Lower leg skin (tissue), 3 donors: ENCODE measurements around the gene NTF4.
"Not testable (repeated sequence)": the region's sequence is repeated elsewhere in the genome, so short reads cannot be mapped to it uniquely, and the experiment has no call there.

Source experiments
- POLR2A ChIP-seq, 2 donors: fragments of 450-650 bp; IDR thresholded peaks; one replicate each; pipeline ENCODE4 v1.6.1; 2016 to 2017; ENCODE audit warnings: antibody characterized with exemption in 2 of 2, mild to moderate bottlenecking in 1 of 2, moderate library complexity in 1 of 2
- TF ChIP-seq, protein P1 (sequence below), 3 donors: fragments of 450-650 bp; IDR thresholded peaks; one replicate each; pipeline ENCODE4 v1.5.1; 2016; ENCODE audit warnings: antibody characterized with exemption in 3 of 3, mild to moderate bottlenecking in 3 of 3, moderate library complexity in 2 of 3

DNA sequence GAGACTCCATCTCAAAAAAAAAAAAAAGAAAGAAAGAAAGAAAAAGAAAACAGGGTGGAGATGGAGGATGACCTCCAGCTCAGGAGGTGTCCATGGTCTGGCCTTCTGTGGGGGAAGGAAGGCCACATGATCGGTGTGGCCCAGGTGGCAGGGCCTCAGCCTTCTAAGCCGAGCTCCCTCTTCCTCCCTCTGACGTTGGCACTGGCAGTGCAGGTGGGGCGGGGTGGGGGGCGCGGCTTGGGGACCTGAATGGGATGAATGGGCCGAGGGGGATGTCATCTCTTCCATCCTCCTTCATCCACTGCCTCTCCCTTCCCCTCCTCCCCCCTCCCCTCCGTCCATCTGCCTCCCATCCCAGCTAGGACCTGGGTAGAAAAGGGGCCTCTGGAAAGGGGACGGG, 24.9 kb downstream of the NTF4 start:
- not testable (repeated sequence) for TF ChIP-seq POLR2A (IDR thresholded peaks at IDR 0.05)
- TF ChIP-seq, protein P1, sequence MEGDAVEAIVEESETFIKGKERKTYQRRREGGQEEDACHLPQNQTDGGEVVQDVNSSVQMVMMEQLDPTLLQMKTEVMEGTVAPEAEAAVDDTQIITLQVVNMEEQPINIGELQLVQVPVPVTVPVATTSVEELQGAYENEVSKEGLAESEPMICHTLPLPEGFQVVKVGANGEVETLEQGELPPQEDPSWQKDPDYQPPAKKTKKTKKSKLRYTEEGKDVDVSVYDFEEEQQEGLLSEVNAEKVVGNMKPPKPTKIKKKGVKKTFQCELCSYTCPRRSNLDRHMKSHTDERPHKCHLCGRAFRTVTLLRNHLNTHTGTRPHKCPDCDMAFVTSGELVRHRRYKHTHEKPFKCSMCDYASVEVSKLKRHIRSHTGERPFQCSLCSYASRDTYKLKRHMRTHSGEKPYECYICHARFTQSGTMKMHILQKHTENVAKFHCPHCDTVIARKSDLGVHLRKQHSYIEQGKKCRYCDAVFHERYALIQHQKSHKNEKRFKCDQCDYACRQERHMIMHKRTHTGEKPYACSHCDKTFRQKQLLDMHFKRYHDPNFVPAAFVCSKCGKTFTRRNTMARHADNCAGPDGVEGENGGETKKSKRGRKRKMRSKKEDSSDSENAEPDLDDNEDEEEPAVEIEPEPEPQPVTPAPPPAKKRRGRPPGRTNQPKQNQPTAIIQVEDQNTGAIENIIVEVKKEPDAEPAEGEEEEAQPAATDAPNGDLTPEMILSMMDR (IDR thresholded peaks at IDR 0.05): not testable (repeated sequence)
